Hepatocyte (in vitro differentiated cells): ENCODE results near the gene MYO1D. TPM values are rescaled to one million over a fixed set of nuclear protein-coding genes. Genes with fewer than 3 reads are reported as not detected.

Experiments
- DNase-seq: peaks from one replicate; pipeline ENCODE4 v3.0.0-alpha.2; 2016; ENCODE audit warnings: low spot score
- H2AFZ ChIP-seq: fragments of 200-600 bp; sonication (generic); 2 replicates; pipeline ENCODE4 v1.6.0; 2016; ENCODE audit warnings: antibody characterized with exemption, mild to moderate bottlenecking
- H3K27ac ChIP-seq: fragments of 200-600 bp; sonication (generic); 2 replicates; pipeline ENCODE4 v1.5.1; 2016; ENCODE audit warnings: mild to moderate bottlenecking
- H3K27me3 ChIP-seq: fragments of 200-600 bp; sonication (generic); 2 replicates; pipeline ENCODE4 v1.6.1; 2016
- H3K36me3 ChIP-seq: fragments of 200-600 bp; sonication (generic); replicated peaks from 2 replicates; pipeline ENCODE4 v1.5.1; 2016; ENCODE audit warnings: low read depth; ENCODE audit not compliant: insufficient read depth
- H3K4me1 ChIP-seq: fragments of 200-600 bp; sonication (generic); 2 replicates; pipeline ENCODE4 v1.5.1; 2016; ENCODE audit warnings: mild to moderate bottlenecking, moderate library complexity; ENCODE audit not compliant: insufficient read depth
- H3K4me2 ChIP-seq: fragments of 200-600 bp; sonication (generic); 2 replicates; pipeline ENCODE4 v1.6.0; 2016
- H3K4me3 ChIP-seq: fragments of 200-600 bp; sonication (generic); 2 replicates; pipeline ENCODE4 v1.5.1; 2016; ENCODE audit warnings: mild to moderate bottlenecking
- H3K79me2 ChIP-seq: fragments of 200-600 bp; sonication (generic); 2 replicates; pipeline ENCODE4 v1.6.0; 2017; ENCODE audit warnings: mild to moderate bottlenecking
- H3K9me2 ChIP-seq: fragments of 200-600 bp; sonication (generic); replicated peaks from 2 replicates; pipeline ENCODE4 v1.6.0; 2017; ENCODE audit warnings: mild to moderate bottlenecking; ENCODE audit not compliant: insufficient read depth
- H3K9me3 ChIP-seq: fragments of 200-600 bp; sonication (generic); 2 replicates; pipeline ENCODE4 v1.5.1; 2016; ENCODE audit warnings: low read depth, mild to moderate bottlenecking
- H4K20me1 ChIP-seq: fragments of 200-600 bp; sonication (generic); 2 replicates; pipeline ENCODE4 v1.6.0; 2016; ENCODE audit warnings: mild to moderate bottlenecking; ENCODE audit not compliant: insufficient read depth, poor library complexity, severe bottlenecking
- EZH2 ChIP-seq: fragments of 200-600 bp; sonication (generic); IDR thresholded peaks from 2 replicates; pipeline ENCODE4 v1.6.1; 2016; ENCODE audit warnings: antibody characterized with exemption, mild to moderate bottlenecking, borderline replicate concordance
- EZH2phosphoT487 ChIP-seq: fragments of 200-600 bp; sonication (generic); IDR thresholded peaks from one replicate; pipeline ENCODE4 v1.6.1; 2018; ENCODE audit warnings: antibody characterized with exemption, mild to moderate bottlenecking, low read depth, moderate library complexity; ENCODE audit not compliant: unreplicated experiment, severe bottlenecking
- WGBS: methylation state at CpG from one replicate; pipeline ENCODE4 v1.1.6; 2016; ENCODE audit warnings: low lambda C conversion rate; ENCODE audit errors: missing lambda C conversion rate; 5-methylcytosine and 5-hydroxymethylcytosine counted together
- polyA plus RNA-seq: library from polyadenylated mRNA; unstranded; fragments of >200 nt; fragmentation: Nextera tagmentation; extraction: Ambion mirVana; gene quantifications from 2 replicates; pipeline ENCODE4 v1.2.1, GENCODE V29; 2016
- total RNA-seq: library from RNA; depleted of rRNA; stranded (reverse); fragments of >200 nt; gene quantifications from 2 replicates; pipeline ENCODE4 v1.2.3, GENCODE V29; 2014
- TF ChIP-seq, protein P1 (sequence below): fragments of 200-600 bp; sonication (generic); IDR thresholded peaks from 2 replicates; pipeline ENCODE4 v1.5.1; 2016; ENCODE audit warnings: antibody characterized with exemption, mild to moderate bottlenecking; ENCODE audit not compliant: poor library complexity

Gene MYO1D
- total and polyA plus RNA-seq, 2 experiments from 2014 or later = 36.2 to 89.0 TPM

- H3K9me3 ChIP-seq = no peaks in the 10 kb centered on the region
- no peaks in the 10 kb centered on the region for H4K20me1 ChIP-seq
- H3K4me2 ChIP-seq = no peak overlapping the region
- H3K79me2 ChIP-seq = no peaks in the 10 kb centered on the region
- no peaks in the 10 kb centered on the region for H3K36me3 ChIP-seq
- H3K27ac ChIP-seq = no peak overlapping the region
- no peak overlapping the region for H2AFZ ChIP-seq
- TF ChIP-seq EZH2 (no peak), EZH2phosphoT487 (no peak)
- TF ChIP-seq, protein P1, sequence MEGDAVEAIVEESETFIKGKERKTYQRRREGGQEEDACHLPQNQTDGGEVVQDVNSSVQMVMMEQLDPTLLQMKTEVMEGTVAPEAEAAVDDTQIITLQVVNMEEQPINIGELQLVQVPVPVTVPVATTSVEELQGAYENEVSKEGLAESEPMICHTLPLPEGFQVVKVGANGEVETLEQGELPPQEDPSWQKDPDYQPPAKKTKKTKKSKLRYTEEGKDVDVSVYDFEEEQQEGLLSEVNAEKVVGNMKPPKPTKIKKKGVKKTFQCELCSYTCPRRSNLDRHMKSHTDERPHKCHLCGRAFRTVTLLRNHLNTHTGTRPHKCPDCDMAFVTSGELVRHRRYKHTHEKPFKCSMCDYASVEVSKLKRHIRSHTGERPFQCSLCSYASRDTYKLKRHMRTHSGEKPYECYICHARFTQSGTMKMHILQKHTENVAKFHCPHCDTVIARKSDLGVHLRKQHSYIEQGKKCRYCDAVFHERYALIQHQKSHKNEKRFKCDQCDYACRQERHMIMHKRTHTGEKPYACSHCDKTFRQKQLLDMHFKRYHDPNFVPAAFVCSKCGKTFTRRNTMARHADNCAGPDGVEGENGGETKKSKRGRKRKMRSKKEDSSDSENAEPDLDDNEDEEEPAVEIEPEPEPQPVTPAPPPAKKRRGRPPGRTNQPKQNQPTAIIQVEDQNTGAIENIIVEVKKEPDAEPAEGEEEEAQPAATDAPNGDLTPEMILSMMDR = no peak
- WGBS = 87% methylated on average over 7 of the region's 7 CpGs
- H3K9me2 ChIP-seq = no peaks in the 10 kb centered on the region
- DNase-seq = no peak
- no peak overlapping the region for H3K4me3 ChIP-seq
- no peaks in the 10 kb centered on the region for H3K27me3 ChIP-seq
- H3K4me1 ChIP-seq = peaks cover 29% of the 10 kb centered on the region
Measured at GRCh38 chr17:32913593-32913992, 36.7 kb upstream of the MYO1D start.

DNA sequence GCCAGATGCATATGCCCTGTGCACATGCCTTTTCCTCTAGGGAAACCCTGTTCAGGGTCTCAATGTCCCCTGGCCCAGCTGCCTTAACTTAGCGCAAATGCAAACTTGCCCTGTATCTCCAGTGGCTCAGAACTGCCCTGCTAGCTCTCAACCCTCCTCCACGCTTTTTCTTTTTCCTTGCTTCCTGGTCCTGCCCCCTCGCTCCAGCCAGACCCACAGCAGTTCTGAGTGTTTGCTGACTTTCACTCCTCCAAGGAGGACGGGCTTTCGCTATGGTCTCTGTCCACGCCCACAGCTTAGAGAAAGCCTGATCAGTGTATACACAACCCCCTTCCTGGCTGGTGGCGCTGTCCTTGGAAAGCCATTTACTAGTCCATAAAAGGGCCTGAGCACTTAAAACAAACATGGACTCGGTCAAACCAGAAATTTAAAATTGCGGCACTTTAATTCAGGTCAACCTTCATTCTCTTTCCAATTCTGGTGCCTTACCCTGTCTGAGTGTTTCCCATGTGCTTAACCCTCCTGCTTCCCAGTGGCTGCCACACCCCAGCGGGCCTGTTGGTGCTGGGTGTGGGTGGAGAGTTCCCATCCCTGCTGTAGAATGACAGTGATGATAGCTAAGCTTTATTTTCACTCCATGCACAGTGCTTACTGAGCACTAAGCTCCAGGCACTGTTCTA is 35.4 kb upstream of the MYO1D start:
- no peak for TF ChIP-seq EZH2
- TF ChIP-seq EZH2phosphoT487 = peak; percentile 70
- H3K36me3 ChIP-seq = no peaks in the 10 kb centered on the region
- H3K27ac ChIP-seq = peak overlapping the region; percentile 67
- H3K4me3 ChIP-seq = no peak overlapping the region
- no peaks in the 10 kb centered on the region for H3K27me3 ChIP-seq
- no peaks in the 10 kb centered on the region for H3K9me2 ChIP-seq
- DNase-seq = peak; percentile 91
- H3K9me3 ChIP-seq = no peaks in the 10 kb centered on the region
- peak overlapping the region; percentile 42 for H2AFZ ChIP-seq
- H4K20me1 ChIP-seq = no peaks in the 10 kb centered on the region
- no peaks in the 10 kb centered on the region for H3K79me2 ChIP-seq
- H3K4me1 ChIP-seq = peaks cover 29% of the 10 kb centered on the region
- 14% methylated on average over 10 of the region's 10 CpGs for WGBS
- peak overlapping the region; percentile 66 for H3K4me2 ChIP-seq

DNA sequence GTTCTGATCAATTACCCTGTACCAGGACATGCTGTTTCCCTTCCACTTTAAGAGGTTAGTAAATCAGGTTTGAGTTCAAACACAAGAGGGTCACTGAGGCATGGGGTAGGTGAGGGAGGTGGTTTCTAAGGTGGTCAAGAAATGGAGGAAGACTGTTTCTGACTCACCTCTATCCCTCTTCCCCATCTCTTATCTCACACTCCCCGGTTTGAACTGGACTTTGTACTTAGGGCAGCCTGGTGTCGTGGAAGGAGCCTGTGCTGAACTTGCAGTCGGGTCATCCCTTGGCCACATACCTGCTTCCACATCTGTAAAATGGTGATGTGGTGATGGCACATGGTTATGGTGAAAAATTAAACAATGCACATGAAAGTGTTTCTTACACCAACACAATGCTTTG is 33.8 kb upstream of the MYO1D start:
- Histone ChIP-seq H3K27ac (peak overlapping the region; percentile 75), H3K36me3 (no peaks in the 10 kb centered on the region), H3K4me2 (peak overlapping the region; percentile 40), H3K9me3 (no peaks in the 10 kb centered on the region), H4K20me1 (no peaks in the 10 kb centered on the region), H3K9me2 (no peaks in the 10 kb centered on the region), H2AFZ (no peak overlapping the region), H3K4me1 (peaks cover 32% of the 10 kb centered on the region), H3K4me3 (no peak overlapping the region), H3K27me3 (no peaks in the 10 kb centered on the region), H3K79me2 (no peaks in the 10 kb centered on the region)
- TF ChIP-seq, protein P1 = no peak
- no peak for TF ChIP-seq EZH2
- TF ChIP-seq EZH2phosphoT487 = no peak
- 50% methylated on average over 3 of the region's 3 CpGs for WGBS
- DNase-seq = peak; percentile 43

DNA sequence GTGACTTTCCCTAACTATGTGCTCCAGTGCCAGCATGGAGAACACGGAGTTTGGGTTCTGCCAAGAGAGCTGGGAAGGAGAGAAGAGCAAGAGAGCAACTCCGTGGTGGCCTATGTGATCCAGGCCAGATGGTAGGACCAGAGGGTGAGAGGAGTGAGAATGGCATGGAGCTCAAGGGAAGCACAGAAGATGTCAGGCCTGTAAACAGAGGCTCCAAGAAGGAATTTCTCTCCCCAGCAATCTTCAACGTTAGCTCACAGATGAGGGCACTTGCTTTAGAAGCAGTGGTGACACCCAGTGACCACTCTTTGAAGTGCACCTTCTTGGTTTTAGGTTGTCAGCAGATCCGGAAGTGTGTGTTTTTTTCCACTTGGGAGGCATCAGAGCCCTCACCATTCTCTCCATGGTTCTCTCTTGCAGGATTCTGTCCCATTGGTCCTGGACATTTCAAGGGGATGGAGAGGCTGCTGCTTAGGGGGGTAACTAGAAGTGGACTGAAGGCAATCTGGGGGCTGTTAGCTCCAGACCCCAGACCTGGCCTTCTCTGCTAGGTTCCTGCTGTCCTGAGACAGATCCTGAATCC is 33.0 kb upstream of the MYO1D start:
- no peaks in the 10 kb centered on the region for H3K79me2 ChIP-seq
- H3K36me3 ChIP-seq = no peaks in the 10 kb centered on the region
- DNase-seq = peak; percentile 90
- H4K20me1 ChIP-seq = no peaks in the 10 kb centered on the region
- 29% methylated on average over 4 of the region's 4 CpGs for WGBS
- H3K4me2 ChIP-seq = no peak overlapping the region
- no peaks in the 10 kb centered on the region for H3K9me2 ChIP-seq
- TF ChIP-seq, protein P1 = peak; percentile 73
- TF ChIP-seq EZH2phosphoT487 = no peak
- TF ChIP-seq EZH2 = no peak
- H3K27me3 ChIP-seq = no peaks in the 10 kb centered on the region
- H3K27ac ChIP-seq = peak overlapping the region; percentile 75
- peak overlapping the region; percentile 45 for H2AFZ ChIP-seq
- peaks cover 41% of the 10 kb centered on the region for H3K4me1 ChIP-seq
- no peak overlapping the region for H3K4me3 ChIP-seq
- H3K9me3 ChIP-seq = no peaks in the 10 kb centered on the region
